HG03354 (cell line): Measurements from ENCODE around the gene GNB1.

Experiments
- ATAC-seq: cut with Tn5 transposase; IDR thresholded peaks from one replicate; pipeline ENCODE4 v1.9.1; 2021; ENCODE audit warnings: mild to moderate bottlenecking; ENCODE audit not compliant: unreplicated experiment, poor library complexity, severe bottlenecking

GNB1 gene

GRCh38 chr1:1911350-1912041, 20.6 kb upstream of the GNB1 start:
- no peak for ATAC-seq

GRCh38 chr1:1910651-1911331, 19.9 kb upstream of the GNB1 start:
- ATAC-seq = no peak

- no peak for ATAC-seq
These were observed 19.2 kb upstream of the GNB1 start for GRCh38 chr1:1910033-1910465.

GRCh38 chr1:1908506-1908791, 17.6 kb upstream of the GNB1 start:
- peak; percentile 20 for ATAC-seq

- no peak for ATAC-seq
These were observed 16.3 kb upstream of the GNB1 start for GRCh38 chr1:1907098-1907736.

- no peak for ATAC-seq
These were observed 15.6 kb upstream of the GNB1 start for GRCh38 chr1:1906185-1907097.

GRCh38 chr1:1903224-1903623, 12.3 kb upstream of the GNB1 start:
- no peak for ATAC-seq

- no peak for ATAC-seq
These were observed 10.9 kb upstream of the GNB1 start for GRCh38 chr1:1901641-1902294.

GRCh38 chr1:1900883-1901640, 10.2 kb upstream of the GNB1 start:
- no peak for ATAC-seq

GRCh38 chr1:1899967-1900327, 9.1 kb upstream of the GNB1 start:
- ATAC-seq = no peak

- ATAC-seq = no peak
These were observed 8.5 kb upstream of the GNB1 start for GRCh38 chr1:1899266-1899966.

GRCh38 chr1:1898246-1898933, 7.5 kb upstream of the GNB1 start:
- ATAC-seq = no peak

- ATAC-seq = no peak
These were observed 4.8 kb upstream of the GNB1 start for GRCh38 chr1:1895456-1896336.

GRCh38 chr1:1895060-1895418, 4.2 kb upstream of the GNB1 start:
- ATAC-seq = no peak

GRCh38 chr1:1894354-1895059, 3.6 kb upstream of the GNB1 start:
- no peak for ATAC-seq

GRCh38 chr1:1893997-1894353, 3.1 kb upstream of the GNB1 start:
- ATAC-seq = no peak
